Left lung (tissue), 10 donors: ENCODE results near the gene ATP5PF. TPM values are rescaled to one million over a fixed set of nuclear protein-coding genes. Genes with fewer than 3 reads are reported as not detected.

Experiments used
- ATAC-seq: fragments of 200-7000 bp; cut with Tn5 transposase; one replicate; pipeline ENCODE4 v1.9.1; 2020; ENCODE audit warnings: moderate library complexity
- DNase-seq, 4 donors: peaks; one replicate each; pipeline ENCODE4 v3.0.0-alpha.2; 2013 to 2020
- H3K27ac ChIP-seq, 2 donors: fragments of 200-600 bp; sonication (generic) in 1 of 2; one replicate each; pipeline versions ENCODE4 v1.5.0 to v1.8.0; 2020 to 2021
- H3K27me3 ChIP-seq, 2 donors: fragments of 200-600 bp; sonication (generic) in 1 of 2; one replicate each; pipeline versions ENCODE4 v1.5.0 to v1.8.0; 2020 to 2021
- H3K36me3 ChIP-seq, 2 donors: fragments of 200-600 bp; sonication (generic) in 1 of 2; one replicate each; pipeline versions ENCODE4 v1.5.0 to v1.8.0; 2020 to 2021
- H3K4me1 ChIP-seq, 2 donors: fragments of 200-600 bp; one replicate each; pipeline ENCODE4 v1.8.0; 2021
- H3K4me3 ChIP-seq, 2 donors: fragments of 200-600 bp; sonication (generic) in 1 of 2; one replicate each; pipeline versions ENCODE4 v1.5.0 to v1.8.0; 2020 to 2021; ENCODE audit warnings: mild to moderate bottlenecking in 1 of 2
- H3K9me3 ChIP-seq, 2 donors: fragments of 200-600 bp; sonication (generic) in 1 of 2; one replicate each; pipeline versions ENCODE4 v1.5.0 to v1.8.0; 2020 to 2021
- CTCF ChIP-seq, 2 donors: fragments of 200-600 bp; sonication (generic) in 1 of 2; IDR thresholded peaks; one replicate each; pipeline versions ENCODE4 v1.5.0 to v1.8.0; 2021; ENCODE audit warnings: antibody characterized with exemption in 2 of 2
- intact Hi-C, 2 donors: fragments of 100-400 bp; cut with DNase I; formaldehyde crosslinking; loops; one replicate each; pipeline versions ENCODE4 v1.11.2 to v1.14.2; 2022
- polyA plus RNA-seq, 6 donors: library from polyadenylated mRNA; unstranded; fragments of 120-200 nt; gene quantifications; one replicate each; pipeline ENCODE4 v1.2.1, GENCODE V29; 2013; ENCODE audit not compliant: insufficient read length in 6 of 6
- total RNA-seq, 2 donors: library from RNA; stranded (reverse); fragmentation: NEBNext Ultra II Directional; extraction: Animal tissue kit (Norgen Biotek cat#: 25700); gene quantifications; one replicate each; pipeline ENCODE4 v1.2.1, GENCODE V29; 2021
- donor health status: DM: no; HTN: yes; CAD: no.
- donor health status: DM: no; HTN: no; CAD: no.

The ATP5PF gene
- total and polyA plus RNA-seq, 8 donors, result 102 to 153 (median 146) TPM

DNA sequence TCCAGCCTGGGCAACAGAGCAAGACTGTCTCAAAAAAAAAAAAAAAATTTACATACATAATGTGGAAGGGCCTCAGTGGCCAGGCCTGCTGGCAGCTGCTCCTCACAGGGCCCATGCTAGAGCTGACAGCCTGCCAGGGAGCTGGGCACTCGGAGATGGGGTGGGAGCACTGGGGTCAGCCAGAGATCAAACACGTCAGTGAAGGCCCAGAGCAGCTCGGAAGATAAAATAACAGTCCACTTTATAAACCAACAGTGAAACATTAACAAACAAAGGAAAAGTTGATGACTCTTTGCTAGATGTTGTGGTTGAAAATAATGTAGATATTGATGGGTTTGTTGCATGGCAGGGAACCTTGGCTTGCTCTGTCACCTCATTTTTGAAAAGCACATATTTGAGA lies 42.7 kb downstream of the ATP5PF start:
- no peak for TF ChIP-seq CTCF (IDR thresholded peaks at IDR 0.05)
- Histone ChIP-seq H3K9me3 (no peaks in the 10 kb centered on the region), H3K27ac (peak overlapping the region in 1 of 2 donors; percentile 37)

DNA sequence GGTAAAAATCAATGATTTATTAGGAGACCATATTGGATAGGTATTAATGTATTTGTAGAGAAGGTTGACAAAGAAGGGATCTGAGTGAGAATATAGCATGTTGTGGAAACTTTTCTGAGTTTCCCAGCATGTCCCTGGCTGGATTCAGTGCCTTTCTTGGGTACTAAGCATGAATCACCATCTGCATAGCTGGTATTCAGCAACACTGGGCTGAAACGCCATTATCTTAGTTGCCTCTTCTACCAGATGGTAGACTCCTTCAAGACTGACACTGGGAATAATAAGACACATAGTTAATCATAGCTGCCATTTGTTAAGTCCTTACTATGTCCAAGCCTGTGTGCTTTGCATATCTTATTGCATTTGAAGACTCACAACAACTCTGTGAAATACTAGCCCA lies 45.5 kb downstream of the ATP5PF start:
- intact Hi-C loops, result no loop called here
- peak overlapping the region in 1 of 2 donors; percentile 39 for H3K27ac ChIP-seq

More for the DNA sequence above, 42.7 kb downstream of the ATP5PF start:
- Histone ChIP-seq H3K36me3 (no peaks in the 10 kb centered on the region), H3K27me3 (no peaks in the 10 kb centered on the region), H3K4me1 (no peaks in the 10 kb centered on the region), H3K4me3 (no peak overlapping the region)
- intact Hi-C loops, result no loop called here
- DNase-seq (no peak), ATAC-seq (no peak)

GRCh38 chr21:25688275-25689155 lies 46.2 kb downstream of the ATP5PF start:
- no peak for ATAC-seq
- peak overlapping the region in 1 of 2 donors; percentile 58 for H3K27ac ChIP-seq

More for the DNA sequence above, 45.5 kb downstream of the ATP5PF start:
- H3K4me1 ChIP-seq, result no peaks in the 10 kb centered on the region
- no peaks in the 10 kb centered on the region for H3K36me3 ChIP-seq
- no peaks in the 10 kb centered on the region for H3K9me3 ChIP-seq
- DNase-seq (no peak), ATAC-seq (no peak)
- no peaks in the 10 kb centered on the region for H3K27me3 ChIP-seq
- TF ChIP-seq CTCF (IDR thresholded peaks at IDR 0.05), result no peak
- H3K4me3 ChIP-seq, result no peak overlapping the region

DNA sequence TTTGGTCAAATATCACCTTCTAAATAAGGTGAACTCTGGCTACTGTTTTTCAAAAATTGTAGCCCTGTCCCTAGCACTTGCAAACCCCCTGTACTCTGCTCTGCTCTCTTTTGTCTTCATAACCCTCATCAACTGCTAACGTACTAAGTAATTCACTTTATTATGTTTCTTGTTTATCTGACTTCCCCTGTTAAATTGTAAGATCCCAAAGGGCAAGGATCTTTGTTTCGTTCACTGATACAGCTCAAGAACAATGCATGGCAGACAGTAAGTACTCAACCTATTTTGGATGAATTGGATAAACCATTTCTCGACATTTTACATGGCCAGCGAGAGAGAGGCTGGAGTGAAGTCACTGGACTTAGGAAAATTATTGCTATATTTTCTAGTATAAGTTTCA lies 46.9 kb downstream of the ATP5PF start:
- intact Hi-C loops, result no loop called here
- ATAC-seq, result no peak
- peak overlapping the region in 1 of 2 donors; percentile 58 for H3K27ac ChIP-seq
- no peaks in the 10 kb centered on the region for H3K27me3 ChIP-seq
- no peak for TF ChIP-seq CTCF (IDR thresholded peaks at IDR 0.05)
- DNase-seq, result no peak
- H3K36me3 ChIP-seq, result no peaks in the 10 kb centered on the region
- H3K4me3 ChIP-seq, result no peak overlapping the region
- no peaks in the 10 kb centered on the region for H3K9me3 ChIP-seq
- no peaks in the 10 kb centered on the region for H3K4me1 ChIP-seq

More at GRCh38 chr21:25688275-25689155, 46.2 kb downstream of the ATP5PF start:
- Histone ChIP-seq H3K36me3 (no peaks in the 10 kb centered on the region), H3K4me3 (no peak overlapping the region), H3K27me3 (no peaks in the 10 kb centered on the region), H3K4me1 (no peaks in the 10 kb centered on the region), H3K9me3 (no peaks in the 10 kb centered on the region)
- TF ChIP-seq CTCF (IDR thresholded peaks at IDR 0.05), result no peak
- DNase-seq, result no peak
- intact Hi-C loops, result no loop called here

DNA sequence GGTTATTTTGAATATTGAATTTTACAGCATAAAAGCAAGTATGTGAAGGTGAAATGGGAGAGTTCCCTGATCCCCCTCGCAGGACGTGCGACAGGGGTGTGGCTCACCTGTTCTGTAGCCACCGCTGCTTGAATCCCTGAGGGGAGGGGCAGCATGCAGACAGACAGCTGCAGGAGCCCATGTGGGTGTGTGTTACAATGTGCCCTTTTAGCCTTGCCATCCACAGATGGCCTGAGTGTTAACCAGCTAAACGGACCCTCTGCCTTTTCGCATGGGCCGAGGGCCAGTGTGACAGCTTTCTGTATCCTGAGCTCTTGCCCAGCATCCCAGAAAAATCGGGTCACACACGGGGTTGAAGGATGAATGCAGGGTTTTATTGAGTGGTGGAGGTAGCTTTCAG lies 52.3 kb downstream of the ATP5PF start:
- H3K27ac ChIP-seq, result no peak overlapping the region
- no peak for DNase-seq
- H3K36me3 ChIP-seq, result no peaks in the 10 kb centered on the region
- H3K27me3 ChIP-seq, result no peaks in the 10 kb centered on the region
- intact Hi-C loops, result no loop called here
- H3K4me3 ChIP-seq, result no peak overlapping the region
- H3K4me1 ChIP-seq, result no peaks in the 10 kb centered on the region
- H3K9me3 ChIP-seq, result no peaks in the 10 kb centered on the region
- ATAC-seq, result no peak
- TF ChIP-seq CTCF (IDR thresholded peaks at IDR 0.05), result no peak
